A673 (cell line): Measurements from ENCODE around the gene NCKAP5. TPM values are rescaled to one million over a fixed set of nuclear protein-coding genes. Genes with fewer than 3 reads are reported as not detected.

ENCODE experiments used
- BruUV-seq: library from RNA; stranded (reverse); fragments of 400-500 nt; replicated peaks from 2 replicates; lab custom pipeline; 2021; lab: Mats Ljungman, UMichigan
- CTCF ChIA-PET: fragments of 300-600 bp; sonication (Branson Sonifier 250); formaldehyde crosslinking; loops from one replicate; lab custom pipeline; 2022; ENCODE audit warnings: antibody characterized with exemption; lab: Charles Lee
- POLR2A ChIA-PET: fragments of 300-600 bp; sonication (Branson Sonifier 250); formaldehyde crosslinking; loops from one replicate; lab custom pipeline; 2022; ENCODE audit warnings: antibody characterized with exemption; ENCODE audit not compliant: low non-redundant PET; lab: Charles Lee
- DNase-seq: peaks from one replicate; pipeline ENCODE4 v3.0.0-alpha.2; 2015; ENCODE audit warnings: low spot score
- H3K27ac ChIP-seq: fragments of 200-600 bp; sonication (generic); 2 replicates; pipeline ENCODE4 v1.5.1; 2016; ENCODE audit warnings: mixed run types, low read depth, mild to moderate bottlenecking, mixed read lengths, antibody characterized with exemption, low read length; ENCODE audit not compliant: poor library complexity, severe bottlenecking
- H3K27me3 ChIP-seq: fragments of 200-600 bp; sonication (generic); replicated peaks from 2 replicates; pipeline ENCODE4 v1.6.1; 2017; ENCODE audit warnings: mixed run types, low read depth, mild to moderate bottlenecking, mixed read lengths, antibody characterized with exemption, low read length; ENCODE audit not compliant: insufficient read depth, poor library complexity
- H3K36me3 ChIP-seq: fragments of 200-600 bp; sonication (generic); 2 replicates; pipeline ENCODE4 v1.6.1; 2016; ENCODE audit warnings: mixed run types, mild to moderate bottlenecking, mixed read lengths, antibody characterized with exemption, low read length; ENCODE audit not compliant: insufficient read depth, poor library complexity, severe bottlenecking
- H3K4me1 ChIP-seq: fragments of 200-600 bp; sonication (generic); 2 replicates; pipeline ENCODE4 v1.6.1; 2017; ENCODE audit warnings: mixed run types, mild to moderate bottlenecking, mixed read lengths, antibody characterized with exemption, low read length; ENCODE audit not compliant: insufficient read depth, poor library complexity, severe bottlenecking
- H3K4me3 ChIP-seq: fragments of 200-600 bp; sonication (generic); 2 replicates; pipeline ENCODE4 v1.5.1; 2016; ENCODE audit warnings: low read depth, mixed run types, mild to moderate bottlenecking, mixed read lengths, low read length; ENCODE audit not compliant: poor library complexity, severe bottlenecking
- H3K9me3 ChIP-seq: fragments of 200-600 bp; sonication (generic); 2 replicates; pipeline ENCODE4 v1.6.1; 2016; ENCODE audit warnings: mixed run types, low read depth, mild to moderate bottlenecking, mixed read lengths, antibody characterized with exemption, low read length; ENCODE audit not compliant: poor library complexity, severe bottlenecking
- EZH2 ChIP-seq: fragments of 200-600 bp; sonication (generic); IDR thresholded peaks from 2 replicates; pipeline ENCODE4 v1.6.1; 2017; ENCODE audit warnings: borderline replicate concordance, low read depth, mild to moderate bottlenecking, mixed read lengths, antibody characterized with exemption, low read length; ENCODE audit not compliant: poor library complexity, severe bottlenecking
- intact Hi-C: fragments of 100-400 bp; cut with micrococcal nuclease; formaldehyde crosslinking; loops from one replicate; pipeline ENCODE4 v1.10.0; 2022; ENCODE audit not compliant: unreplicated experiment
- total RNA-seq: library from RNA; stranded (reverse); gene quantifications from 2 replicates; pipeline ENCODE4 v1.2.3, GENCODE V29; 2021
- TF ChIP-seq, protein P1 (sequence below): fragments of 300-800, 200-600 bp; sonication (generic); conservative IDR thresholded peaks from 2 replicates; pipeline ENCODE4 v1.5.1; 2017; ENCODE audit warnings: low read depth, mild to moderate bottlenecking, antibody characterized with exemption, low read length, moderate library complexity, mixed read lengths

The NCKAP5 gene
- total RNA-seq, 1 experiment from 2014 or later: 26.6 TPM

DNA sequence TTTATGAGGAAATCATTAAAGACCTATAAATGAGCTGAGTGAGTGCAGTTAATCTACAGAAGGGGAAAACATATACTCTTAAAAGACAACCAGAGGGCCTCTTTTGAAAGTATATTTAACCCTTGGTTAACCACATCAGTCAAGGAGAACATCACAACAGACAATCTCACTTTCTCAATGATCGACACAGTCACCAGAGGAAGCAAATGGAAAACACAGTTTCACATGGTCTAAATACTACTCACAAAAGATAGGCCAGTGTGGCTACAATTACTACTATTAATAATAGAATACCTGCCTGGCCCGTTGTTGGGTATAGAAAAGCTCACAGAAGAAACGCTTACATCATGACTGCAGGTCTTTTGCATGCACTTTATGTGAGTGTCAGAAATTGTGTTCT, 426.2 kb downstream of the NCKAP5 start:
- H3K27ac ChIP-seq: no peak overlapping the region
- H3K4me3 ChIP-seq: no peak overlapping the region
- no peaks in the 10 kb centered on the region for H3K27me3 ChIP-seq
- ChIA-PET POLR2A (no interaction called here), CTCF (no interaction called here)
- H3K4me1 ChIP-seq: peaks cover 37% of the 10 kb centered on the region
- H3K9me3 ChIP-seq: no peaks in the 10 kb centered on the region
- TF ChIP-seq EZH2: no peak
- TF ChIP-seq, protein P1, sequence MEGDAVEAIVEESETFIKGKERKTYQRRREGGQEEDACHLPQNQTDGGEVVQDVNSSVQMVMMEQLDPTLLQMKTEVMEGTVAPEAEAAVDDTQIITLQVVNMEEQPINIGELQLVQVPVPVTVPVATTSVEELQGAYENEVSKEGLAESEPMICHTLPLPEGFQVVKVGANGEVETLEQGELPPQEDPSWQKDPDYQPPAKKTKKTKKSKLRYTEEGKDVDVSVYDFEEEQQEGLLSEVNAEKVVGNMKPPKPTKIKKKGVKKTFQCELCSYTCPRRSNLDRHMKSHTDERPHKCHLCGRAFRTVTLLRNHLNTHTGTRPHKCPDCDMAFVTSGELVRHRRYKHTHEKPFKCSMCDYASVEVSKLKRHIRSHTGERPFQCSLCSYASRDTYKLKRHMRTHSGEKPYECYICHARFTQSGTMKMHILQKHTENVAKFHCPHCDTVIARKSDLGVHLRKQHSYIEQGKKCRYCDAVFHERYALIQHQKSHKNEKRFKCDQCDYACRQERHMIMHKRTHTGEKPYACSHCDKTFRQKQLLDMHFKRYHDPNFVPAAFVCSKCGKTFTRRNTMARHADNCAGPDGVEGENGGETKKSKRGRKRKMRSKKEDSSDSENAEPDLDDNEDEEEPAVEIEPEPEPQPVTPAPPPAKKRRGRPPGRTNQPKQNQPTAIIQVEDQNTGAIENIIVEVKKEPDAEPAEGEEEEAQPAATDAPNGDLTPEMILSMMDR: no peak
- DNase-seq: no peak
- no TSS peak for BruUV-seq
- H3K36me3 ChIP-seq: no peaks in the 10 kb centered on the region
- intact Hi-C loops: no loop called here

DNA sequence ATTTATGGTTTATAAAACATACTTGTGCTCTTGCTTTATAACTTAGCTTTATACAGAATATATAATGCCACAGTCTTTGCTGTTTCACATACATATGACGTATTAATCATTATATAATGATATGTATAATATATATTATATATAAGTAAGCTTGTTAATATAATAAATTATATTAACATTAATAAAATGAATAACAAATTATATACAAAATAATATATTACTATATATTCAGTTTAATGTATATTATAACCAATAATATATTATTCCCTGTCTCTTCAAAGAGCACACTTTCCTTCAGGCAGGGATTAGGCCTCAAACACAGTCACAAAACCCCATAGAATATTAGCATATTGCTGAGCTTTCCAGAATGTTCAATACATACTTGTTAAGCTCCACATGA, 427.6 kb downstream of the NCKAP5 start:
- Histone ChIP-seq H3K4me3 (no peak overlapping the region), H3K9me3 (no peaks in the 10 kb centered on the region), H3K27ac (no peak overlapping the region), H3K27me3 (no peaks in the 10 kb centered on the region), H3K4me1 (peaks cover 31% of the 10 kb centered on the region), H3K36me3 (no peaks in the 10 kb centered on the region)
- ChIA-PET CTCF (interaction anchor here (1.0 kb wide), 1 partner anchor 704 kb away, joined by 3 read pairs; no protein-coding TSS in a partner anchor), POLR2A (no interaction called here)
- no peak for TF ChIP-seq EZH2
- TF ChIP-seq, protein P1: no peak
- DNase-seq: peak; percentile 13
- BruUV-seq: no TSS peak
- intact Hi-C loops: no loop called here

DNA sequence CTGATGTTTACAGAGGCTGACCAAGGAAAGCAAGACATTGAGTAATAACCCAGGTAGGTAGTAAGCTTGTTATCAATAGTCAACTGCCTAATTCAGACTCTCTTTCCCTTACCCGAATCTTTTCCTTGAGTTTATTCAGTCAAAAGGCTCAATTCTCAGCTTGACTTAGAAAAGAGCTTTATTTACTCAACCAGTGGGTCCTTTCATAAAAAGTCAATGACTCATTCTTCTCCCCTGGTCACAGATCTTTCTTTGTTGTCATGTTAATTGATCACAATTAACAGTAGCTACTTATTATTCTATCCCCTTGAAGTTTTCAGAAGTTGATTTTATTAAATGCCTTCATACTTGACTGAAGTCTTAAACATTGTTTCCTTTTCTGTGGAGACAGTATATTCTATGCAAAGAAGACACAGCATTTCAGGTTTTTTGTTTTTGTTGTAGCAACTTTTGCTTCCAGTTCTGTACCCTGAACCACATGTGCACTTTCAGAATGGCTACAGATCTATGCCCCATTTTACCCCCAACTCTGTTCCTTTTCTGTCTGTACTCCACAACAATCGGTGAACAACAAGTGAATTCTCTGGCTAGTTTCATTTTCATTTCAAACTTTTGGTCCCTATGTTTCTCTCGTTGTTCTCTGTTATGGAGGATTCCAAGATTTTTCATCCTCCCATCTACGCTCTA, 428.3 kb downstream of the NCKAP5 start:
- TF ChIP-seq EZH2: no peak
- TF ChIP-seq, protein P1: no peak
- intact Hi-C loops: no loop called here
- no peaks in the 10 kb centered on the region for H3K9me3 ChIP-seq
- CTCF ChIA-PET: interaction anchor here (1.0 kb wide), 1 partner anchor 704 kb away, joined by 3 read pairs; no protein-coding TSS in a partner anchor
- H3K4me3 ChIP-seq: peak overlapping the region; percentile 10
- H3K4me1 ChIP-seq: peaks cover 29% of the 10 kb centered on the region
- POLR2A ChIA-PET: interaction anchor here (0.7 kb wide), 1 partner anchor 91 kb away, joined by 3 read pairs; no protein-coding TSS in a partner anchor
- peak; percentile 38 for DNase-seq
- H3K36me3 ChIP-seq: no peaks in the 10 kb centered on the region
- no peak overlapping the region for H3K27ac ChIP-seq
- no peaks in the 10 kb centered on the region for H3K27me3 ChIP-seq
- BruUV-seq: no TSS peak
